Thymus (tissue), 11 donors: ENCODE measurements around the gene CFDP1. TPM values are rescaled to one million over a fixed set of nuclear protein-coding genes. Genes with fewer than 3 reads are reported as not detected.
A peak's percentile ranks its signal among the peaks of the same experiment; 100 is the strongest.
"Not testable (repeated sequence)": the region's sequence is repeated elsewhere in the genome, so short reads cannot be mapped to it uniquely, and the experiment has no call there.

Experiments used
- DNase-seq, 9 donors: peaks; one replicate each; pipeline ENCODE4 v3.0.0-alpha.2; 2013; ENCODE audit warnings: low spot score in 9 of 9, low read depth in 6 of 9, missing footprints in 1 of 9
- H3K27ac ChIP-seq, 2 donors: one replicate each; pipeline ENCODE4 v1.5.1; 2013; ENCODE audit warnings: control low read depth in 1 of 2, low read depth in 1 of 2, low read length in 1 of 2, mild to moderate bottlenecking in 1 of 2, moderate library complexity in 1 of 2
- H3K27me3 ChIP-seq, 2 donors: one replicate each; pipeline ENCODE4 v1.5.1; 2013; ENCODE audit warnings: low read length in 1 of 2; ENCODE audit not compliant: control insufficient read depth in 2 of 2, insufficient read depth in 1 of 2
- H3K36me3 ChIP-seq, 2 donors: one replicate each; pipeline ENCODE4 v1.5.1; 2013; ENCODE audit warnings: low read length in 1 of 2, mild to moderate bottlenecking in 1 of 2, moderate library complexity in 1 of 2; ENCODE audit not compliant: control insufficient read depth in 2 of 2, insufficient read depth in 2 of 2
- H3K4me1 ChIP-seq, 2 donors: one replicate each; pipeline ENCODE4 v1.5.1; 2013; ENCODE audit warnings: low read length in 2 of 2; ENCODE audit not compliant: control insufficient read depth in 2 of 2, insufficient read depth in 2 of 2
- H3K4me3 ChIP-seq, 2 donors: one replicate each; pipeline ENCODE4 v1.5.1; 2013; ENCODE audit warnings: low read length in 2 of 2, control low read depth in 1 of 2, mild to moderate bottlenecking in 1 of 2
- H3K9me3 ChIP-seq, 2 donors: one replicate each; pipeline ENCODE4 v1.5.1; 2013; ENCODE audit warnings: low read length in 1 of 2, mild to moderate bottlenecking in 1 of 2; ENCODE audit not compliant: control insufficient read depth in 2 of 2, insufficient read depth in 1 of 2
- WGBS: extraction: QIAGEN DNeasy Blood & Tissue Kit; methylation state at CpG from one replicate; pipeline ENCODE4 v1.1.7; 2013; 5-methylcytosine and 5-hydroxymethylcytosine counted together
- polyA plus RNA-seq: library from polyadenylated mRNA; stranded (reverse); fragments of 200-250 nt; gene quantifications from one replicate; pipeline ENCODE4 v1.2.3, GENCODE V29; 2013
- total RNA-seq: library from RNA; stranded (reverse); fragments of 120-200 nt; gene quantifications from one replicate; pipeline ENCODE4 v1.2.4, GENCODE V29; 2013
- donor health status: healthy.

Gene CFDP1
- total and polyA plus RNA-seq, 2 donors, result 78.3 to 78.5 TPM

GRCh38 chr16:75273054-75273925 is 160.0 kb downstream of the CFDP1 start:
- 92% methylated on average over 23 of the region's 23 CpGs for WGBS
- H3K27me3 ChIP-seq, result peaks cover 8 to 29% of the 10 kb centered on the region in 2 donors
- no peak overlapping the region for H3K4me3 ChIP-seq
- no peak for DNase-seq
- H3K9me3 ChIP-seq, result no peaks in the 10 kb centered on the region
- H3K27ac ChIP-seq, result no peak overlapping the region
- H3K4me1 ChIP-seq, result no peaks in the 10 kb centered on the region
- H3K36me3 ChIP-seq, result no peaks in the 10 kb centered on the region

- H3K4me1 ChIP-seq, H3K4me3 ChIP-seq, DNase-seq, H3K36me3 ChIP-seq, H3K9me3 ChIP-seq, H3K27ac ChIP-seq: not testable (repeated sequence)
- WGBS, result 93% methylated on average over 10 of the region's 10 CpGs
- H3K27me3 ChIP-seq, result peaks cover 8 to 36% of the 10 kb centered on the region in 2 donors
Measured at GRCh38 chr16:75272629-75273028, 160.7 kb downstream of the CFDP1 start.

- Histone ChIP-seq H3K4me1 (no peaks in the 10 kb centered on the region), H3K4me3 (no peak overlapping the region), H3K27me3 (peaks cover 11 to 38% of the 10 kb centered on the region in 2 donors), H3K27ac (no peak overlapping the region), H3K36me3 (no peaks in the 10 kb centered on the region), H3K9me3 (no peaks in the 10 kb centered on the region)
- WGBS, result 23% methylated on average over 12 of the region's 12 CpGs
- DNase-seq, result no peak
Measured at GRCh38 chr16:75272097-75272551, 161.2 kb downstream of the CFDP1 start.

- 94% methylated on average over 6 of the region's 6 CpGs for WGBS
- Histone ChIP-seq H3K4me1 (no peaks in the 10 kb centered on the region), H3K27ac (no peak overlapping the region), H3K36me3 (no peaks in the 10 kb centered on the region), H3K9me3 (no peaks in the 10 kb centered on the region), H3K4me3 (no peak overlapping the region), H3K27me3 (peaks cover 17 to 44% of the 10 kb centered on the region in 2 donors)
- no peak for DNase-seq
Measured at GRCh38 chr16:75271441-75272096, 161.7 kb downstream of the CFDP1 start.

- not testable (repeated sequence) for H3K27ac ChIP-seq, H3K4me1 ChIP-seq, DNase-seq, H3K9me3 ChIP-seq, H3K36me3 ChIP-seq, H3K4me3 ChIP-seq
- H3K27me3 ChIP-seq, result peaks cover 39 to 64% of the 10 kb centered on the region in 2 donors
- 70% methylated on average over 9 of the region's 9 CpGs for WGBS
Measured at GRCh38 chr16:75269358-75269757, 163.9 kb downstream of the CFDP1 start.

GRCh38 chr16:75267631-75268264 is 165.6 kb downstream of the CFDP1 start:
- no peak overlapping the region for H3K4me3 ChIP-seq
- DNase-seq, result no peak
- no peaks in the 10 kb centered on the region for H3K36me3 ChIP-seq
- H3K27me3 ChIP-seq, result peaks cover 46 to 71% of the 10 kb centered on the region in 2 donors
- no peaks in the 10 kb centered on the region for H3K9me3 ChIP-seq
- H3K27ac ChIP-seq, result no peak overlapping the region
- H3K4me1 ChIP-seq, result peaks cover 0 to 3% of the 10 kb centered on the region in 2 donors
- WGBS, result 87% methylated on average over 10 of the region's 10 CpGs

GRCh38 chr16:75266738-75267630 is 166.3 kb downstream of the CFDP1 start:
- Histone ChIP-seq H3K27me3 (peaks cover 46 to 72% of the 10 kb centered on the region in 2 donors), H3K4me3 (no peak overlapping the region), H3K4me1 (peaks cover 0 to 3% of the 10 kb centered on the region in 2 donors), H3K9me3 (no peaks in the 10 kb centered on the region), H3K36me3 (no peaks in the 10 kb centered on the region), H3K27ac (no peak overlapping the region)
- WGBS, result 86% methylated on average over 27 of the region's 27 CpGs
- no peak for DNase-seq

- no peak for DNase-seq
- peaks cover 42 to 74% of the 10 kb centered on the region in 2 donors for H3K27me3 ChIP-seq
- peak overlapping the region in 1 of 2 donors; percentile 41 for H3K4me3 ChIP-seq
- WGBS, result 12% methylated on average over 62 of the region's 62 CpGs
- H3K9me3 ChIP-seq, result no peaks in the 10 kb centered on the region
- H3K27ac ChIP-seq, result no peak overlapping the region
- peaks cover 0 to 3% of the 10 kb centered on the region in 2 donors for H3K4me1 ChIP-seq
- no peaks in the 10 kb centered on the region for H3K36me3 ChIP-seq
Measured at GRCh38 chr16:75265911-75266701, 167.2 kb downstream of the CFDP1 start.
